Effector memory CD8-positive, alpha-beta T cell (primary cell): ENCODE measurements around the gene DOCK9.

ENCODE experiments used
- ATAC-seq: fragments of 150-1000 bp; cut with Tn5 transposase; replicated peaks from 2 replicates; pipeline ENCODE4 v1.10.0; 2021; ENCODE audit warnings: mild to moderate bottlenecking, moderate library complexity
- DNase-seq, 3 experiments: peaks; one replicate each; pipeline ENCODE4 v3.0.0; 2021
- H3K27ac Mint-ChIP-seq, 2 donors: one replicate each; pipeline ENCODE4 v1.8.0; 2022; ENCODE audit warnings: mild to moderate bottlenecking in 2 of 2, mixed read lengths in 2 of 2, moderate library complexity in 2 of 2
- H3K27me3 Mint-ChIP-seq, 2 donors: one replicate each; pipeline ENCODE4 v1.8.0; 2022; ENCODE audit warnings: mixed read lengths in 2 of 2
- H3K36me3 Mint-ChIP-seq: one replicate; pipeline ENCODE4 v1.8.0; 2022; ENCODE audit warnings: mild to moderate bottlenecking, moderate library complexity, mixed read lengths; ENCODE audit not compliant: insufficient read depth
- H3K4me1 Mint-ChIP-seq, 2 donors: one replicate each; pipeline ENCODE4 v1.8.0; 2022; ENCODE audit warnings: low read depth in 2 of 2, mixed read lengths in 2 of 2
- H3K4me3 Mint-ChIP-seq, 2 donors: one replicate each; pipeline ENCODE4 v1.8.0; 2022; ENCODE audit warnings: mild to moderate bottlenecking in 2 of 2, mixed read lengths in 2 of 2, moderate library complexity in 2 of 2
- H3K9me3 Mint-ChIP-seq, 2 donors: one replicate each; pipeline ENCODE4 v1.8.0; 2022; ENCODE audit warnings: mixed read lengths in 2 of 2
- total RNA-seq, 9 experiments: gene quantifications; one replicate each; lab custom pipeline; 2026; lab: John Stamatoyannopoulos, UW

The DOCK9 gene, protein sequence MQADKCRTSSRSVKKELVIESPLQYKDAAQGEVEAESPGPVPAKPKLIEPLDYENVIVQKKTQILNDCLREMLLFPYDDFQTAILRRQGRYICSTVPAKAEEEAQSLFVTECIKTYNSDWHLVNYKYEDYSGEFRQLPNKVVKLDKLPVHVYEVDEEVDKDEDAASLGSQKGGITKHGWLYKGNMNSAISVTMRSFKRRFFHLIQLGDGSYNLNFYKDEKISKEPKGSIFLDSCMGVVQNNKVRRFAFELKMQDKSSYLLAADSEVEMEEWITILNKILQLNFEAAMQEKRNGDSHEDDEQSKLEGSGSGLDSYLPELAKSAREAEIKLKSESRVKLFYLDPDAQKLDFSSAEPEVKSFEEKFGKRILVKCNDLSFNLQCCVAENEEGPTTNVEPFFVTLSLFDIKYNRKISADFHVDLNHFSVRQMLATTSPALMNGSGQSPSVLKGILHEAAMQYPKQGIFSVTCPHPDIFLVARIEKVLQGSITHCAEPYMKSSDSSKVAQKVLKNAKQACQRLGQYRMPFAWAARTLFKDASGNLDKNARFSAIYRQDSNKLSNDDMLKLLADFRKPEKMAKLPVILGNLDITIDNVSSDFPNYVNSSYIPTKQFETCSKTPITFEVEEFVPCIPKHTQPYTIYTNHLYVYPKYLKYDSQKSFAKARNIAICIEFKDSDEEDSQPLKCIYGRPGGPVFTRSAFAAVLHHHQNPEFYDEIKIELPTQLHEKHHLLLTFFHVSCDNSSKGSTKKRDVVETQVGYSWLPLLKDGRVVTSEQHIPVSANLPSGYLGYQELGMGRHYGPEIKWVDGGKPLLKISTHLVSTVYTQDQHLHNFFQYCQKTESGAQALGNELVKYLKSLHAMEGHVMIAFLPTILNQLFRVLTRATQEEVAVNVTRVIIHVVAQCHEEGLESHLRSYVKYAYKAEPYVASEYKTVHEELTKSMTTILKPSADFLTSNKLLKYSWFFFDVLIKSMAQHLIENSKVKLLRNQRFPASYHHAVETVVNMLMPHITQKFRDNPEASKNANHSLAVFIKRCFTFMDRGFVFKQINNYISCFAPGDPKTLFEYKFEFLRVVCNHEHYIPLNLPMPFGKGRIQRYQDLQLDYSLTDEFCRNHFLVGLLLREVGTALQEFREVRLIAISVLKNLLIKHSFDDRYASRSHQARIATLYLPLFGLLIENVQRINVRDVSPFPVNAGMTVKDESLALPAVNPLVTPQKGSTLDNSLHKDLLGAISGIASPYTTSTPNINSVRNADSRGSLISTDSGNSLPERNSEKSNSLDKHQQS (N-terminal part only)
- total RNA-seq: 71.7 to 370 (median 140) reads per million in 9 experiments

DNA sequence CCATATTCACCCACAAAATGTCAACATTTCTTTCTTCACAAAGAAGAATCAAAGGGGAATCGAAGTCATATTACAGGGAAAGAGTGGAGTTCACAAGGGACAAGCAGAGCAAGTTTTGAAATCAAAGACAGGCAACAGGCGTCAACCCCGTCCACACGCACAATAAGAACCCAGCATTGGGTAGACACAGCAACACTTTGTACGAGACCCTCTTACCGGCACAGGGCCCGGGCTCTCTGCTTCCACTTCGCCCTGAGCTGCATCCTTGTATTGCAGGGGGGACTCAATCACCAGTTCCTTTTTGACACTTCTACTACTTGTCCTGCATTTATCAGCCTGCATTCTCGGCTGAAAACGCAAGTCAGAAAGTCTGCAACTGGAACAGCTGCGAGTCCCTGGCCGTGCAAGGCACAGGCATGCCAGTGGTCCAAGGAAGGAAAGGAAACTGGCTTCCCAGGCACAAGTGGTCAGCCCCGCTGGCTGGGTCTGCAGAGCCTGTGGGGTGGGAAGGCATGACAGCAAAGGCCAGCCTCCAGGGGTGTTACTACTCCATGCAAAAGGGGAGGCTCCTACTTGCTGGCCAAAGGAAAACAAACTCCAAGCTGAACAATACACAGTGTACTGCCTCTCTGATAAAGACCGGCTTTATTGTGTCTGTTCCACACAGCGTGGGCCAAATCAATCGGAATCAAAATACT lies at the start of gene DOCK9:
Gene DOCK9, minus strand, starts transcription at position 497 of the 698 bp plus-strand sequence. Its CDS starts 155 bp downstream, at position 342.
- Mint-ChIP-seq H3K4me3 (no peak within 1 kb of the TSS), H3K4me1 (peaks cover 35 to 59% of the 10 kb centered on the region in 2 donors)
- DNase-seq: no peak

DNA sequence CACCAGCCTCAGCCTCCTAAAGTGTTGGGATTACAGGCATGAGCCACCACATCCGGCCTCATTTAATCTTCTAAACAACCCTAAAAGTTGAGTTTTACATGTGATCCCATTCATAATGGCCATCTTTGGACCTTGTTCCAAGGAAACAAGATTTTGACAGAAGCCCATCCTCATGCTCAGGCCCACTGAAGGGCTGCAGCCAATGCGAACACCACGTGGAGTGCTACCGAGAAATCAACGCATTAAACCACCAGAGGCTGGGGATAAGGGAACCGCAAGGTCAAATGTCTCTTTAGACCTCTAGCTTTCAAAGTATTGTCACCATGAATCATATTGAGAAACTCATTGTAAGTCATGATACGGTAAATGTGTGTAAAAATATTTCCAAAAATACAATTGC lies 49.4 kb upstream of the DOCK9 start:
- Mint-ChIP-seq H3K9me3 (no peaks in the 10 kb centered on the region), H3K36me3 (no peaks in the 10 kb centered on the region), H3K4me3 (no peak overlapping the region), H3K27me3 (no peaks in the 10 kb centered on the region), H3K4me1 (peaks cover 30 to 41% of the 10 kb centered on the region in 2 donors), H3K27ac (peak overlapping the region in 1 of 2 donors; percentile 81)
- no peak for ATAC-seq
- DNase-seq: no peak

More for the DNA sequence above, at the start of gene DOCK9:
- Mint-ChIP-seq H3K9me3 (no peaks in the 10 kb centered on the region), H3K27me3 (no peaks in the 10 kb centered on the region), H3K36me3 (no peaks in the 10 kb centered on the region), H3K27ac (peak within 1 kb of the TSS in 1 of 2 donors; percentile 13)
- no peak for ATAC-seq

DNA sequence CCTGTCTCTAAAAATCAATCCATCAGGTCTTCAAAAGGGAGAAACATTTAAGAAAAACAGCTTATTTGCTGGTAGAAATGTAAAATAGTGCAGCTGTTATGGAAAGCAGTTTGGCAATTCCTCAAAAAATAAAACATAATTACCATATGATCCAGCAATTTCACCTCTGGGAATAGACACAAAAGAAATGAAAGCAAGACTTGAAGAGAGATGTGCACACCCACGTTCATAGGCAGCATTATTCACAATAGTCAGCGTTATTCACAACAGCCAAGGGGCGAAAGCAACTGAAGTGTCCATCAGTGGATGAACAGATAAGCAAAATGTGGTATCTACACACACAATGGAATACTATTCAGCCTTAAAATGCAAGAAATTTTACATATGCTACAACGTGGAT lies 45.1 kb upstream of the DOCK9 start:
- H3K27ac Mint-ChIP-seq: no peak overlapping the region
- H3K4me3 Mint-ChIP-seq: no peak overlapping the region
- no peaks in the 10 kb centered on the region for H3K27me3 Mint-ChIP-seq
- no peaks in the 10 kb centered on the region for H3K9me3 Mint-ChIP-seq
- ATAC-seq: no peak
- no peak for DNase-seq
- peaks cover 23 to 31% of the 10 kb centered on the region in 2 donors for H3K4me1 Mint-ChIP-seq
- peaks cover 4% of the 10 kb centered on the region for H3K36me3 Mint-ChIP-seq

DNA sequence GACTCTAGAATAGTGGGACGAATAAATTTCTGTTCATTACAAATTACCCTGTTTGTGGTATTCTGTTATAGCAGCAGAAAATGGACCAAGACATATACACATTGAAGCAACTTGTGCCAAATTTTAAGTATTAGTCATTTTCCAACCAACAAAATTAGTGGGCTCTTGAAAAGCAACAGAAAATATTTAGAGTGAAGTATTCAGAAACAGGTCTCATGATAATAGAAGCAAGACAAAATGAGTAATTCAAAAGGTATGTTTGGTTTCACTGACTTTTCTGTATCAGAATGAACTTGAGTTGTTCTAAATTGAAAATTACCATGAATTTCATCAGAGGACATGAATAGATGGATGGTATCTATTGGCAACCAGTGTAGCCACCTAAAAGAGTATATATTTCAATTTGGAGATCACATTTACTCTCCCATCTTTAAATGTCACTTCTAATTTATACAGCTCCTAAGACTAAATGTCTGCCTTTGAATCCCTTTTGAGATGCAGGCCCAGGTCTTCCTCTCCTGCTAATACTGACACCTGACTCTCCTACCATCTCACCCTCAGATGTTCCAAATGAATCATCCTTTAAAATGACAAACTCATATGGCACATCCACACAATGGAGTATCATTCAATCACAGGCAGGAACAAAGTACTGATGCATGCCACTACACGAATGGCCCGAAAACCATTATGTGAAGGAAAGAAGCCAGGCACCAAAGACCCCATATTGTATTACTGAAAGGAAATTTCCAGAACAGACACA lies 40.7 kb upstream of the DOCK9 start:
- no peak overlapping the region for H3K4me3 Mint-ChIP-seq
- no peak for ATAC-seq

DNA sequence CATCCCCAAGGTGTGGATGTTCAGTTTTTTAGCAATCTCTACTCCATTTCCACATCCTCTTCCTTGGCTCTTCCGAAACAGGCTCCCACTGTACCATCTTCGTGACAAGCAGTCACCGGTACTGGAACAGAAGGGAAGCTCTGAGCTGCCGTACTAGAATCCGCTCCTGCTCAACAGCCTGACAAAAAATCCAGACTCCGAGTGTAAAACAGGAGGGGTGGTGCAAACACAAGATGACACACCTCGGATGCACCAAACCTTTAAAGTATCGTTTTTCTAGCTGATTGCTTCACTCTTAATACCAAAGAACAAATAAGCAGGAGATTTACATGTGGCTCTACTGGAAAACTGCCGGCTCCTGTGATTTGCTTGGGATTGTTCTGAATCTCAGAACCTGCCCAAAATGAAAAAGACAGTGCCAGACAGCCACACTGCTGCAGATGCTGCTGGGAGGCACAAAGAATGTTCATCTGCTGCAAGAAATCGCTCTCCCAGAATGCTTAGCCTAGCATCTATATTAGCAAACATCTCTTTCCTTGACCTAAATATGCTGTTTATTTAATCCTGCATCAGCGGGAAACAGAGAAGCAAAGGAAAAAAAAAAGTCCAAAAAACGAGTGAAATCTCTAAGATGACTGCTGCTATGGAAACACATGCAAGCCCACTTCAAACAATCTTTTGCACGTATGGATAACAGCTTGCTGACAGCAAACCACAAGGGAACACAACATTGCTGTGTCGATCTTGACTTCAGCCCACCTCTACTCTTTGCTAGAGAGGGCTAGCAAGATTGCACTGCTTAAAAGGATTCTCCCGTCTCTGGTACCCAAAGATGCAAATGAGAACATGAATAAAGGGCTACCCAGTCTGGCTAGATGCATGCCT lies 38.0 kb upstream of the DOCK9 start:
- Mint-ChIP-seq H3K27ac (peak overlapping the region; percentile 76 to 78), H3K4me1 (peaks cover 41 to 42% of the 10 kb centered on the region in 2 donors), H3K9me3 (no peaks in the 10 kb centered on the region), H3K27me3 (no peaks in the 10 kb centered on the region), H3K4me3 (peak overlapping the region; percentile 28 to 51), H3K36me3 (no peaks in the 10 kb centered on the region)
- peak; percentile 72 for ATAC-seq
- DNase-seq: no peak

More for the DNA sequence above, 40.7 kb upstream of the DOCK9 start:
- Mint-ChIP-seq H3K36me3 (peaks cover 4% of the 10 kb centered on the region), H3K27me3 (no peaks in the 10 kb centered on the region), H3K27ac (no peak overlapping the region), H3K9me3 (no peaks in the 10 kb centered on the region), H3K4me1 (peaks cover 35 to 42% of the 10 kb centered on the region in 2 donors)
- DNase-seq: no peak

DNA sequence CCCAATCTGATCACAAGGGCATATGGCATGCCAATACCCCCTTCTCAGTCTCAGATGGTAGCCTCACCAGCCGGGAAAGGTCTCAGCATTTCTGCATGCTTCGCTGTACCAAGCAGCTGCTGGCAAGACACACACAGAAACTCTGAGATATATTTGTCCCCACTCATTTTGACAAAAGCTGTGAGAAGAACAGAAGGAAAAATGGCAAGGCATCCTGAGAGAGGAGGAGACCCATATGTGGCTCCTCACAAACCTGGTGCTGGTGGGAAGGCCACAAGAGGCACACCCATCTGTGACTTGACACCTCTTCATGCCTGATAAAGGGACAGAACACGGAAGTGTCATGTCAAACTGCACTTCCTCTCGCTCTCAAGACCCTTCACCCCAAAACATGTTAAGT lies 36.7 kb upstream of the DOCK9 start:
- ATAC-seq (peak; percentile 47), DNase-seq (no peak)
- H3K36me3 Mint-ChIP-seq: no peaks in the 10 kb centered on the region
- H3K4me1 Mint-ChIP-seq: peaks cover 41 to 43% of the 10 kb centered on the region in 2 donors
- H3K27ac Mint-ChIP-seq: no peak overlapping the region
- peak overlapping the region; percentile 16 to 36 for H3K4me3 Mint-ChIP-seq
- H3K9me3 Mint-ChIP-seq: no peaks in the 10 kb centered on the region
- no peaks in the 10 kb centered on the region for H3K27me3 Mint-ChIP-seq

DNA sequence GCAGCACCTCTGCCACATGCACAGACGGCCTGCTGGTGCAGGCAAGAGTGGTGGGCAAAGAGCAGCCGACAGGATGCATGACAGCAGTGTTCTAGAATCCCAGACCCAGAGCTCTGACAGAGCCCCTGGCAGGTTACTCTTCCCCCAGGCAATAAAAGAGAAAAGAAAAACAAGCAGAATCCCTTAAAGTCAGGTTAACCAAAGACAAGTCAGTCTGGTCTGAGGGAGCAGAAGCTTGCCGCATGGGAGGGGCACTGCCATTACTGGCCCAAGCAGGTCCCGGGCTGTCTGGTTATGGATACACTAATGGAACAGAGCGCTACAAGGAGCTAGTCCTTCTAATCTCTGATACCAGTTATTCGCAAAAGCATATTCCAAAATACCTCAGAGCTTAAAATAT lies 36.1 kb upstream of the DOCK9 start:
- H3K27ac Mint-ChIP-seq: no peak overlapping the region

DNA sequence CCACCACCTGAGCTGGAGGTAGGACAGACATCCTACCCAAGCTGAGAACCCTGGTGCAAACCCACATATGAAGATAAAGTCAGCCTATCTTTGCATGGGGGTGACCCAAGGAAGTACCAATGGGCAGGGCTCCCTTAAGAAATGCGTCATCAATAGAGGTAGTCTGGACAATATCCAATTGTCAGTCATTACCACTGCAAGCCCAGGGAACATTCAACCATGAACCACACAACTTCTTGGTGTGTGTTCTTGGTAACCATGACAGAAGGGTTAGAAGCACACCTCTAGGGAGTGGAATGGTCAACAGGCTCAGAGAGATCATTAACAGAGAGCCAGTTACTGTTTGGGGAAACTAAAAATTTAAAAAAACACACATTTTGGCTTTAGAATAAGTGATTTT lies 34.7 kb upstream of the DOCK9 start:
- no peaks in the 10 kb centered on the region for H3K36me3 Mint-ChIP-seq
- no peak overlapping the region for H3K27ac Mint-ChIP-seq
- no peaks in the 10 kb centered on the region for H3K27me3 Mint-ChIP-seq
- H3K9me3 Mint-ChIP-seq: no peaks in the 10 kb centered on the region
- peaks cover 39 to 40% of the 10 kb centered on the region in 2 donors for H3K4me1 Mint-ChIP-seq
- ATAC-seq (no peak), DNase-seq (no peak)
- H3K4me3 Mint-ChIP-seq: no peak overlapping the region

More for the DNA sequence above, 36.1 kb upstream of the DOCK9 start:
- H3K4me1 Mint-ChIP-seq: peaks cover 41 to 44% of the 10 kb centered on the region in 2 donors
- H3K36me3 Mint-ChIP-seq: no peaks in the 10 kb centered on the region
- DNase-seq (no peak), ATAC-seq (no peak)
- peak overlapping the region in 1 of 2 donors; percentile 14 for H3K4me3 Mint-ChIP-seq
- no peaks in the 10 kb centered on the region for H3K27me3 Mint-ChIP-seq
- H3K9me3 Mint-ChIP-seq: no peaks in the 10 kb centered on the region

DNA sequence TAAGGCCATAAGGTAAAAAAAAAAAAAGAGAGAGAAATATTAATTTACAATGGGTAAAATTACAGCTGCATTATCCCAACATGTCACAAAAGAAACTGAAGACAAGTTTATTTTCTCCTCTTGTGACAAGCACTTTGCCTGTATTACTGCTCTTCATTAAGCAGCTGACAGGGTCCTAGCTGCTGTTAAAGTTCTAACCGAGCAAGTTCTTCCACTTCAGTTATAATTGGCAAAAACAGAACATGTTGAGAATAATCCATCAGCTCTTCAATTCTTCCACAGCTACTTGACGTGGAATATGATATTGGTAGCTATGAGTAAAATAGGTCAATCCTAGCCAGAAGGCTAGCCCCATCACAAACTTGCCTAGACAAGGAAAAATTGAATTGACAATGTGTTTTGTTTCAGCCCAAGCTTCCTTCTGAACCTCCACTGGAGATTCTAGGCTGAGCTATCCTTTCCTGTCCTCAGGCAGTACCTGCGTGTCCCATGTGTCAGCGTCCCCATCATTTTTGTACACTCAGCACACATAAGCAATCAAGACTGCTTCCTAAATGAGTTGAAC lies 32.2 kb upstream of the DOCK9 start:
- peaks cover 20 to 22% of the 10 kb centered on the region in 2 donors for H3K4me1 Mint-ChIP-seq
- peak overlapping the region; percentile 9 to 35 for H3K27ac Mint-ChIP-seq
- ATAC-seq (no peak), DNase-seq (no peak)
- no peaks in the 10 kb centered on the region for H3K27me3 Mint-ChIP-seq
- H3K9me3 Mint-ChIP-seq: no peaks in the 10 kb centered on the region
- no peak overlapping the region for H3K4me3 Mint-ChIP-seq
- no peaks in the 10 kb centered on the region for H3K36me3 Mint-ChIP-seq

DNA sequence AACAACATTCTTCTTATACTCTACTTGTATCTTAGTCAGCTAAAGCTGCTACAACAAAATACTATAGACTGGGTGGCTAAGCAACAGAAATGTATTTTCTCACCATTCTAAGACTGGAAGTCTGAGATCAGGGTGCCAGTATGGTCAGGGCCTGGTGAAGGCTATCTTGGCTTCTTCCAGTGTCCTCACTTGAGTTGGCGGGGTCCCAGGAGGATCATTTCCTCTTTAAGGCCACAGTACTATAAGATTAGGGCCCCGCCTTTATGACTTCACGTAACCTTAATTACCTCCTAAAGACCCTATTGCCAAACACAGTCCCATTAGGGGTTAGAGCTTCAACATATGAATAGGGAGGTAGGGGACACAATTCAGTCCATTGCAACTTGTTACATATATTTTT lies 30.7 kb upstream of the DOCK9 start:
- no peak for ATAC-seq
- H3K27me3 Mint-ChIP-seq: no peaks in the 10 kb centered on the region

DNA sequence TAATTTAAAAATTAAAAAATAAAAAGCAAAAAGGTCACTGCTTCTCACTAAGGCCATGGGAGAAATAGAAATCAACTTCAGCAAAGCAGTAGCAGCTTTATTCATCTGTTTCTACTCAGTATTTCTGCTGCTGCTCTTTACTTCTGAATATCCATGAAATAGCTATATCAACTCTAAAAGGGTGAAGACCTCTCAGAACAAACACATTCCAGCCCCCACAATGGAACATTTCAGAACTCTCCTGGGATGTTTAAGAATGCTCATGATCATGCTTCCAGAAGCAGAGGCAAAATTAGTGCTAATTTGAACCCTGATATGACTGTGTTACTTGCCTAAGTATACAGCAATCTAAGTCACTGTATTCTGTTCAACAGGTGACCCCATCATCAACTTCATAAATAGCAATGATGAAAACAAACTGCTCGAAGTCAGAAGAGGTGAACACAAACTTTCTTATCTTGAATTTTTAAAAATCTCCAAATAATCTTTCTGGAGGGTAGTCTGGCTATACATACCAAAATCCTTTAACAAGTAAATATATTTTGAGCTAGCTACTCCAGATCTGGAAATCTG lies 29.6 kb upstream of the DOCK9 start:
- no peak overlapping the region for H3K4me3 Mint-ChIP-seq
- peaks cover 15 to 17% of the 10 kb centered on the region in 2 donors for H3K4me1 Mint-ChIP-seq
- no peaks in the 10 kb centered on the region for H3K9me3 Mint-ChIP-seq
- H3K27me3 Mint-ChIP-seq: no peaks in the 10 kb centered on the region
- no peak overlapping the region for H3K27ac Mint-ChIP-seq
- ATAC-seq (no peak), DNase-seq (no peak)
- no peaks in the 10 kb centered on the region for H3K36me3 Mint-ChIP-seq

More for the DNA sequence above, 30.7 kb upstream of the DOCK9 start:
- no peak for DNase-seq
- Mint-ChIP-seq H3K4me3 (no peak overlapping the region), H3K27ac (no peak overlapping the region), H3K9me3 (no peaks in the 10 kb centered on the region), H3K4me1 (peaks cover 15% of the 10 kb centered on the region in 2 donors), H3K36me3 (no peaks in the 10 kb centered on the region)
